PC-3 (cell line): Measurements from ENCODE around the gene TEAD1.

ENCODE experiments used
- CTCF ChIP-seq: fragments of 300-600 bp; sonication (generic); conservative IDR thresholded peaks from 2 replicates; pipeline ENCODE4 v1.5.1; 2017; ENCODE audit warnings: antibody characterized with exemption, low read depth, mild to moderate bottlenecking, low read length
- EZH2 ChIP-seq: fragments of 300-600 bp; sonication (generic); IDR thresholded peaks from one replicate; pipeline ENCODE4 v1.6.1; 2017; ENCODE audit warnings: antibody characterized with exemption, mild to moderate bottlenecking, low read length; ENCODE audit not compliant: unreplicated experiment

- no peak for TF ChIP-seq CTCF
- TF ChIP-seq EZH2 = no peak
Observed at GRCh38 chr11:12968826-12969225, 294.6 kb downstream of the TEAD1 start.
